Measurements from ENCODE around the gene TMEM253.

The TMEM253 gene

DNA sequence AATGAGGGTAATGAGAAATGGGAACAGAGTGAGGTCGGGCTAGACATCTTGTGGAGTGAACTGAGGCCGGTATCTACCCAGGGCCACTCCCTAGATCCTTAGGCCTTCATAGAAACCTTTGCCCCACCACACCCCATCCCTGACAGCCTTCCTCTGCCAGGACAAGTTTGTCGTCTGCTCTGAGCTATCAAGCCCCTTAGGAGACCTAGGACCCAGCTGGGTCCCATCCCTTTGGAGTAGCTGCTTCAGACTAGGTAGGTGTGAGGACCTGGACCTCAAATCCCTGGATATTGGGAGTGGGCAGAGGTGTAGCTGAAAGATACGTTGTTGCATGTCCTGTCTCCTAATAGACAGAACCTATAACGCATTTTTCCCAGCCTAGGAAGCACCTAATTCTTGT lies at the start of gene TMEM253:
Gene TMEM253, plus strand, starts transcription at position 136 of the 400 bp plus-strand sequence. CDS start 278 bp downstream, outside the sequence.
- no peak for DNase-seq

DNA sequence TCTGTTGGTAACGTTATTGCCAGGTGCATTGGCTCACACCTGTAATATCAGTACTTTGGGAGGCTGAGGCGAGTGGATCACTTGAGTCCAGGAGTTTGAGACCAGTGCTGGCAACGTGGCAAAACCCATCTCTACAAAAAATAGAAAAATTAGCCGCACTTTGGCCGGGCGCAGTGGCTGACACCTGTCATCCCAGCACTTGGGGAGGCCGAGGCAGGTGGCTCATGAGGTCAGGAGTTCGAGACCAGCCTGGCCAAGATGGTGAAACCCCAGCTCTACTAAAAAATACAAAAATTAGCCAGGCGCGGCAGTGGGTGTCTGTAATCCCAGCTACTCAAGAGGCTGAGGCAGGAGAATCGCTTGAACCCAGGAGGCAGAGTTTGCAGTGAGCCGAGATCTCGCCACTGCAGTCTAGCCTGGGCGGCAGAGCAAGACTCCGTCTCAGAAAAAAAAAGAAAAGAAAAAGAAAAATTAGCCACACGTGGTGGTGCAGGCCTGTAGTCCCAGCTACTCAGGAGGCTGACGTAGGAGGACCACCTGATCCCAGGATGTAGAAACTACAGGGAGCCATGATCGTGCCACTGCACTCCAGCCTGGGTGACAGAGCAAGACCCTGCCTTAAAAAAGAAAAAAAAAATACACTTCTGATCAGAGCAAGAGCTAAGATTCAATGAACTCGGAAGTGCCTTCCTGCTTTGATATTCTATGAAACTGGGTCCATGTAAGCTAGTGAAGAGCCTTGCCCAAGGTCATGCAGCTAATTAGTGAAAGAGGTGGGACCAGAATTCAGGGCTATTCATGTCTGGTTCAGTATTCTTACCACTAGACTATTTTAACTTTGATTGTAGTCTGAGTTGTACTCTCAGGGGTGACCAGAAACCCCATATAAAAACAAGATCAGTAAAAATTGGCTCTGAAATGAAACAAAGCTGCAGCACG lies 47.4 kb upstream of the TMEM253 start:
- DNase-seq, result no peak

DNA sequence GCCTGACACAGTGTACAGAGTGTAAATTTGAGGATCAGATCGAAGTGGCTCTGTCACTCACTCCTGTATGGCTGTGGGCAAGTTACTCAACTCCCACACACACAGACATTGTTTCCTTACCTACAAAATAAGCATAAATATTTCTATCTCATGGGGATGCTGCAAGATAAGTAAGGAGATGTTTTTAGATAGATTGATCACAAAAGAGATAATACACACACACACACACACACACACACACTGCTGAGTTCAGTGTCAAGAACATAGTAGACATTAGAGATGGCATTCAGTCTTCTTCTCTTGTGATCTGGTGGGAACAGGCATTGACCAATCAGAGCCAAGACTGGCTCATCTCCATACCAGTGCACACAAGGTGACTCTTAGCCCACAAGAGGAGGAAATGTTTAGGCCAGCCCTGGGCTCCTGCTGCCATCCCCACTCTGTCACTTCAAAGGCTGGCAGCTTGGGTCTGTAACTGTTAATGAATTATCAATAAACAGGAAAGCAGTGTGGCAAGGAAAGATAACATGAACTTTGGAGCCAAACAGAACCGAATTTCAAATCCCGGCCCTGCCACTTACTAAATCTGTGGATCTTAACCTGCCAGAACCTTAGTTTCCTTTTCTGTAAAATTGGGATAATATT lies 46.6 kb upstream of the TMEM253 start:
- DNase-seq, result no peak

DNA sequence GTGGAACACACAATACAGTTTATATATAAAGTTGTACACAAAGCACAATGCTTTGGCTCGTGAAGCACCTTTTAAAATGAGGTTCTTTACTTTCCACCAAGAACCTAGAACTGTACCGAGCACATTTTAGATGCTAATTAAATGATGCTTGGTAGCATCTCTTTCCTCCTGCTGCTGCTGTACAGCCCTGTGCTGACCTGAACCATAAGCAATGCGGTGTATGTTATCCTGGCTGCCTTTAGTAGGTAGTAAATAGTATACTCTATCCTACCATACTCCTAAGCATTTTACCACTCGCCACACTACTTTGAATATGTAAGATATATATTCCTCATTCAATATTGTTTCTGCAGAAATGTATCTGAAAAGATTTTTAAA lies 46.1 kb upstream of the TMEM253 start:
- no peak for DNase-seq

DNA sequence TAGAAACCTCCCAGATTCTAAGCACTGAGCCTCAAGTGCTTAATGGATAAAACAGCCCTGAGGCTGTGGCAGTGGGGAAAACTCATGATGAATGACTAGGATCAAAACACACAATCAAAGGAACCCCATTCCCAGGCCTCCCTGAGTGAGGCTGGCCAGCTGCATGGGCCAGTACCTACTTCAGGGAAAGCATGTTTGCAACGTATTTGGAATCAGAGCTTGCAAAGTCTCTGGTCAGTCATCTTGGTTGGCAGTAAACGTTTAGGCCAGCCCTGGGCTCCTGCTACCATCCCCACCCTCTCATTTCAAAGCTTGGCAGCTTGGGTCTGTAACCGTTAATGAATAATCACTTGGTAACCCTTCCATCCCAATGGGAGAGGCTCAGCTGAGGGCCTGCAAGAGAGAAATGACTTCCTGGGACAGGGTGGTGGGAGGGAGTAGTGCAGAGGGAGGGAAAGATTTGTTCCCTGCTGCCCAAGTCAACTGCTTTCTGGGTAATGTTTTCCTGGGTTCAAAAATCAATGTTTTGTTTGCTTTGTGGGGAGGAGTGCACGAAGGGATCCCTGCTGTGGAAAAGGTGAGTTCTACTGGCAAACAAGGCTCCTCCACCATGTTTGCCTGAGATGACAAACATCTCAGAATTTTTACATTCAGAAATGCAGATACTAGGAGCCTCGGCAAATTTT lies 45.3 kb upstream of the TMEM253 start:
- no peak for DNase-seq

DNA sequence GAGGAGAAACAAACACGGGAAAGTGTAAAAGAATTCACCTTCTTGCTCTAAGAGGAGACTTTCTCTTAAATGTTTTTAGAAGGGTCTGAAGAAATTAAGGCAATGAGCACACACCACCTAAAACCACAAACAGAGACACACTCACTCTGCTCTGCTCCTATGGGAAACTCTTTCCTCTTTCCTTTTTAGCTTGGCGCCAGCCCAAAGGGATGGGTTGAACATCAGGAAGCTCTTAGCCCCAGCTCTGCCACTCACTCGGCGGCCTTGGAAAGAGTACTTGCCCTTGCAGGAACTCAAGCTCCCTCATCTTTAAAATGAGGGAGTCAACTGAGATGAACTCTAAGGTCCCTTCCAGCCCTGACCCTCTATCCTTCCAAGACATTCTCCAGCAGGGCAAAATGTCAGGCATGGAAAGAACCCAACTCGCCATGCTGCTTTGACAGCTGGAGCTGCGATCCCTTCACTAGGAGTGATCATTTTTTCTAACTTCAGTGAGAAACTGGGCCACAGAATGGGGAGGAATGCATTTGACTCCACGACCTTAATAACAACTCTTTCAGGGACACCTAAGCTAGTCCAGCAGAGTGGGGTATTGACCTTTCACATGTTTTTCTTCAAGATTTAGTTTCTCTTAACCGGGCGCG lies 44.2 kb upstream of the TMEM253 start:
- DNase-seq, result no peak

DNA sequence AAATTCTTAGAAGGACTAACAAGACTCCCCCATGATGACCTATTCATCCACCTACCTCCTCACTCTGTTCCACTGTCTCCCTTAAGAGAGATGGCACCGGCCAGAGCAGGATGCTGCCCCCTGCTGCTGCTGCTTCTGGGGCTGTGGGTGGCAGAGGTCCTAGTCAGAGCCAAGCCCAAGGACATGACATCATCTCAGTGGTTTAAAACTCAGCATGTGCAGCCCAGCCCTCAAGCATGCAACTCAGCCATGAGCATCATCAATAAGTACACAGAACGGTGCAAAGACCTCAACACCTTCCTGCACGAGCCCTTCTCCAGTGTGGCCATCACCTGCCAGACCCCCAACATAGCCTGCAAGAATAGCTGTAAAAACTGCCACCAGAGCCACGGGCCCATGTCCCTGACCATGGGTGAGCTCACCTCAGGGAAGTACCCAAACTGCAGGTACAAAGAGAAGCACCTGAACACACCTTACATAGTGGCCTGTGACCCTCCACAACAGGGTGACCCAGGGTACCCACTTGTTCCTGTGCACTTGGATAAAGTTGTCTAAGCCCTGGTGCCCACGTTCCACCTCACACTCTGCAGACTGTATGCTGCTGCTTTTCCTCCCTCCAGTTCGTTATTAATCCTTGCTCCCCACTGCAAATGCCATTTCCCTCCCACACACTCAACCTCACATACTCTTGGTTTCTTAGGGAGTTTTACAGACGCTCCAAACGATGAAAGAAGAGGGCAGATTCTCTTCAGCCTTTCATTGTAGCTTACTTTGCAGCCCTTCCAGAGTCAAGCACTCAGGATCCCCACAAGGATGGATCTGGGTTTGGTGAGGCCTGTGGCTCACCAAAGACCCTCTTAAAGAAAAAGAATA lies 42.8 kb upstream of the TMEM253 start, which contains the start of gene RNASE8:
Gene RNASE8, plus strand, starts transcription at position 20 of the 873 bp plus-strand sequence. Its CDS starts 71 bp downstream, at position 91.
- DNase-seq, result no peak

DNA sequence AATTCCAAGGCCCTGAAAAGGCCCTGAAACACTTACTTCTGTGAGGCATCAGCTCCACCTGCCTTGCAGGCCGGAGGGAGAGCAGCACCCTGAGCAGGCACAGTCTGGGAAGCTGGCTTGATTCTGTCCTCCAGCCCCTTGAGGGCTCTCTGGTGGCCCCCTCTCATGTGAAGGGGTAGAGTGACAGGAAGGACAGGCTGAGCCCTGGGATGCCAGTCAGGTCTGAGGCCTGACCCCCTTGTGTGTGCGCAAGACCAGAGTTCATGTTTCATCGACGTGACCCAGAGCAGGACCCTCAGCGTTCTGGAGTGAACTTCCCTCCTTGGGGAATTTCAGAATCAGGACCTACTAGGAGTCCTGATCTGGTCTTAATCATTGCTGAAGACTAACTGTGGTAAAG lies 42.0 kb upstream of the TMEM253 start:
- DNase-seq, result no peak

DNA sequence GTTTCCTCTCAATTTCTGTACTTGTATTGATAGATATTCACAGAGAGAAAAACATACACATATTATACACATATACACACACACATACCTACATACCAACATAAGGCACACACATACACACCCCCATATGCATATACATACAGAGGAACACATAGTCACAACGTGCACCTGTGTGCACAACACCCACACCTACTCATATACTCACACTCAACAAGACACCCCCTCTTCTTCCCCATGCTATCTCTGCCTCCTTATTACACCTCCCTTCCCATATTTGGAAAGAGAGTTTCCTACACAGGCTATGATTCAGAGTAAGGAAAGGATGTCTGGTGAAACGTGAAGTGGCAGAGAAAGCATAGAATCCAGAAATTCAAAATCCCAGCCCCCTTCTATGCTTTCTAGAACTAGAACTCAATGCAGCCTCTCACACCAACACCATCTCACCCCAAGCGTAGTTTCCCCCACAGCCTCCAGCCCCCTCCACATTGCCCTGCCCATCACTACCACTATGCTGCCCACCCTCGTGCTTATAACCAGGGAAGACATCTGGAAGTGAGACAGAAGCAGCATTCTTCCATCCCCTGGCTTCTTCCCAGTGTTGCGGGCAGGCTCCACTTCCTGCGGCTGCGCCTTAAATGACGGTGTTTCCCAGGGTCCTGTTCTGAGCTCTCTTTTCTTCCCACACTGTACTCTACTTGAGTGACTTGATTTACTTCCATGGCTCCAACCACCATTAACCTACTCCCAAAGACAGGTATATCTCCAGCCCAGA lies 40.8 kb upstream of the TMEM253 start:
- DNase-seq, result no peak

DNA sequence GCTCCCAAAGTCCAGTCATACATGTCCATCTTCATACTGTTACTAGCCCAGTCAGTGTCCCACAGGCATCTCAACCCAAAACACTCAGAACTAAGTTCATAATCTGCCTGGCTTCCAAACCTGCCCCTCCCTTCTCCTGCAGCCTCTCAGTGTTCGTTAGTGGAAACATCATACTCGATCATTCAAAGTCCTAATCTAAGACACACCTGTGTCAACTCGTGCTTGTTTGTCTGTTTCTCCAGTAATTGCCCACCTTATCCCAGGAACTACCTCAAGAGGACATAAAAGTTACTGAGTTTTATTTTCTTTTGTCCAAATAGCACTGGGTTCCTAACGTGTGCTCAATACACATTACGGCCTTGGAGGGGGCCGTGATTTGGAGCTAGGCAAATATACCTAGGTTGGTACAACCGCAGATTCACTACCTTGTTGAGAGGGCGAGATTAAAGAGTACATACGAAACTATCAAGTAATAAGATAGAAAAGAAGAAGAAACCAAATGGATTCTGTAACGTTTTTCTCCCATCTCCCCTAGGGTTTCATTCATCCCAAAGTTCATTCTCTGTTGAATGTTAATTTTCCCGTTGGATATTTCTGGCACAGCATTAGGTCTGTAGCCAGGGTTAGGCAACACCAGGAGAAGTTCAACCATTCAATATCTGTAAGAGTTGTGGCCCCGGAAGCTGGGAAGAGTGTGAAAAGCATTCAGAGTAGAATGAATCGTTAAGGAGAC lies 40.1 kb upstream of the TMEM253 start:
- no peak for DNase-seq

DNA sequence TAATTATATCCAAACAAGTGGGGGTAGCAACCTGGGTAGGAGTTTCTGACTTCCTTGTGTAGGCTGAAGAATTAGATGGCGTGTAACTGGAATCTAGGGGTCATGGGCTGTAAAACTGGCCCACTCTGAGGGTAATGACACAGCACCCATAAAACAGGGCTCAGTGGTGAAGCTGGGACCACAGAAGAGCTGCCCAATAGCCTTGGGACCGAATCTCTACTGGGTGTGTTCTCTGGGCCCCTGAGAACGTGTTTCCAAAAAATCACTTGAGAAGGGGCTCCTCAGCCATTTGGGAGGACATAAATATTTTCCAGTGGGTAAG lies 39.6 kb upstream of the TMEM253 start:
- no peak for DNase-seq

DNA sequence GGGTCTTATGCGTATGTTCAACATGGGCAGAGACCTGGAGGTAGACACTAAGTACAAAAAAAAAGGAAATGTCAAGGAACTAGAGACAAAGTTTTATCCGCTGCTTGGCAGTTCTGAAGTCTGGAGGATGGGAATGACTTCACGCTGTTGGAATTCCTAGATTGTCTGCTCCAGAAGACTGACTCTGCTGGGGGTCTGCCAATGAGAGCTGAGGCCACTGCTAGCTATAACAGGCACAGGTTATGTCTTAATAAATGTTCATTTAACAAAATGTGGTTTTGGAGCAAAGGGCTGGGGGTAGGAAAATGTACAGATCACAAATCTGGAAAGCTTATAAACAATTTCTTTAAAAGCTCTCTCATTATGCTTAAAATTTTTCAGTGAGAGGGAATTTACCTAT lies 37.4 kb upstream of the TMEM253 start:
- DNase-seq, result no peak

DNA sequence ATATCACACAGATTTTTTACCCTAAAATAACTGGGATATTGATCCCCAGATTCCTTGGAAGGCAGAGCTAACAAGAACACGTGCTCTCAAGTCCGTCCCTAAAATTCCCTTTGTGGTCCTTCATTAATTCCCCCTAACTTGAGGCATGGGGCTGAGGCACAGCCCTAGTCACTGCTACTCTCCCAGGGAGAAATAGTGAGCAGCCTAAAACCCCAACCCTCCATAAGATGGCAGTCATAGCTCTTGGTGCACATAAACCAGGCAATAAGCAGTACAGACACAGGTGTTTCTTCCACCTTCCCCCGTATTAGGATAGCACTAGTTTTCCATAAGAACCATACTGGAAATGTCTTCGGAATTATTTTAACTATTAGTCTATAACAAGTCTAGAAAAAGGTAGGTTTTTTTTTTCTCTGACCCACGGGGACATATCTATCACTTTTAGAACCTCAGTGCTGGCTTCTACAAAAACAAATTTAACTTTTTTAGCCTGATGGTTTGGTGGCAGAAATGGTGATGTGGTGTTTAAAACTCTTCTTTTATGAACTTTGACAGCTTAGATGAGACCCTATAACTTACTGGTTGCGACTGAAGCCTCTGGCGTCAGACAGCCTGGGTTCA lies 33.9 kb upstream of the TMEM253 start:
- DNase-seq, result peak; percentile 37

DNA sequence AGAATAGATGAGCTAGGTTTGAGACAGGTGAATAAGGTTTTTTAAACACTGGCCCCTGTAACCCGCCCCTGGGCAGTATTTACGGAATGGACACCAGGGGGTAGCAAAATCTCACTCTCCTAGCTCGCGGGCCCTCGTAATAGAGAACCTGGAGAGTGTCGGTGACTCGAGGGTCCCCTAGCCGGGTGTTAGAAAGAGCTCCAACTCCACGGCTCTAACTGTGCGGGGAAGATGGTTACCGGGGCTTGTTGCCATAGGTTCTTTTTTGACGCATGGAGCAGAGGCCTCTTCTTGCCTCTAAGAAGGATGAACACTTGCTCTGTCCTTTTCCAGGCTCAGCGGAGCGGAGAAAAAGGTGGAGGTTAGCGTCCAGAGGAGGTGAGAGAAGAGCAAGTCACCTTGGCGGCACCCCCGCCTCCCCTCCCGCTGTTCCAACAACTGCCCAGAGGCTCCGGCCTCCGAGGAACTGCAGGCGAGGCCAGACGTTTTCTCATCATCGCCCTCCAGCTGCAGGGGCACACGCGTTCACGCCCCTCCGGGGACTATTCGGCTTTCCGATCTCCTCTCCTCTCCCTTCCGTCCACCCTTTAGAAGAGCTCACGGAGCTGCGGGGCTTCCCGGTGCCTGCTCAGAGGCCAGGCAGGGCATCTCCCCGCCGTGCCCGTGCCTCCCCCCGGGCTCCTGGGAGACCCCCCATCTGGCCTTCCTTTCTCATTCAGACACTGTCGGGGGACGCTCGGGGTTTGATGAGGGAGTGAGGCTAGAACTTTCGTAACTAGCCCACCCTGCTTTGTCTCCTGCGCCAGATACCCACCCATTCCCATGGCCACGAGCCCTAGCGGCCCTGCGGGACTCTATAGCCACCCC lies 32.1 kb upstream of the TMEM253 start:
- DNase-seq, result peak; percentile 78

DNA sequence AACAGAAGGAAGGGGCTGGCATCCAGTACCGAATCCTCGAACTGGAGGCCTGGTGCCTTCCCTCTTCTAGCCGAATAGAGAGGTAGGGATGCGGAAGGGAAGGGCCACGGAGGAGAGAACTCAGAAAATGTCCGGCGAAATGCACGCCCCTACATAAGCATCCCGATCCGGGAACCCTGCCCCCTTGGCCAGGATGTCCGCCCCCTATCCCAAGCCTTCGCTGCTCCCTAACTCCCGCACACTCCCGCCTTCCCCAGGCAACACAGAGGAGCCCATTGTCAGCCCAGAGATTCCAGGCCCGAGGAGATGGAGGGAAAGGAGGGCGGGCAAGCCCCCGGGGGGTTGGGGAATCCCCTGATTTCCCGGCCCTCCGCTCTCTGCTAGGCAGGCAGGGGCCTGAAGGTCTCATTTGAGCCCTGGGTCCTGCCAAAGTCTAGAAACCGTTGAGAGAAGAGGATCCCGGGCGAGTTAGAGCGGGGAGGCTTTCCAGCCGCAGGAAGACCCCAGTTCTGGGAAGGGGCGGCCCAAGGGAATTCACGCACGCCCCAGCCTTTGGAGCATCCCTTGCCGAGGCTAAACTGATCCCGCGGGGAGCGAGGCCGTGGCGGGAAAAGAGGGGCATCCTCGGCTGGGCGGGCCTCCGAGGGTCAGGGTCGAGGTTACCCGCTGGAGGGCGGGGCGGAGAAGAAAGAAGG lies 31.3 kb upstream of the TMEM253 start:
- peak; percentile 44 for DNase-seq

DNA sequence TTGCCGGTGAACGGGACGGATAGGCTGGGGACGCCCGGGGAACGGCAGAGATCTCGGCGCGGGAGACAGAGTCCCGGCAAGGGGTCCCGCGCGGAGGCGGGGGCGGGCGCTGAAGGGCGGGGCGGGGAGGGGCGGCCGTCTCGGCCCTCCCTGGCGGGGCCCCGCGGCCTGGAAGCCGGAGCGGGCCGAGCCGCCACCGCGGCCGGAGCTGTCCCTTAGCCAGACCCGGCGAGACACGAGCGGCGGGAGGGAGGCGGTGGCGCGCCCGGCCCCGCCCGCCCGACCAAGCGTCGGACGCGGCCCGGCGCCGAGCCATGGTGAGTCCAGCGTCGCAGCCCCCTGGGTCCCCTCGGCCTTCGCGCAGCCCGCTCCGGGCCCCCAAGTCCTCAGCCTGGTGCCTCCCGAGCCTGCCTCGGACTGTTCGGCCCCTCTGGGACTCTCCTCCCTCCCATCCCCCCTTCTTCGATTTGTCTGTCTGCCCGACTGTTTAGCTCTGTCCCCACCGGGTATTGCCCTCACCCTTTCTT lies 30.7 kb upstream of the TMEM253 start, which contains the start of gene ARHGEF40:
Gene ARHGEF40, plus strand, starts transcription at position 222 of the 527 bp plus-strand sequence. Its CDS starts 93 bp downstream, at position 315.
- DNase-seq, result peak; percentile 52

DNA sequence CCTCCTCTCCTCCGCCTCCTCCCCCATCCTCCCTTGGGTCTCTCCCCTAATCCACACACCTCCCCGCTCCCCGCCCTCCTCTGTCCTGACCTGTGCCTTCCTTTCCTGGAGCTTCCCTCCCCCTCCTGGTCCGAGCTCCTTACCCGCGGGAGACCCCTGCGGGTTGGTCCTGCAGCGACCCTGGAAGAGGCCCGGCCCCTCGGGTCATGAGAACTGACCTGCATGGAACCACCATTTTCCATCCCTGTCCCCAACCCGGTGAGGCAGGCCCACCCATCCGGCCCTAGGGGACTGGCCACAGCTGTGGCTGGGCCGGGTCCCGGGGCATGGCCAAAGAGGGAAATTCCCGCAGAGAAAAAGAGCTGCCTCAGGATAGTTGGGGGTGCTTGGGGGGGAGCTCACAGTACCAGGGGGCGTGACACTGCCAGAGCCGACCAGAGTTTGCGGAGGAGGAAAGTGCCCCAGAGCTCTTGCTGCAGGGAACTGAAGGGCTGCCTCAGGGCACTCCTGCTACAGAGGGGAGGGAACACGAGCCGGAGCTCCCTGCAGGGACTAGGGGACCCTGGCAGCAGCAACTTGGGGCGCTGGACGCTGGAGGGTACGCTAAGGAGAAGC lies 30.1 kb upstream of the TMEM253 start:
- DNase-seq, result peak; percentile 48
